Smooth muscle cell (in vitro differentiated cells): Measurements from ENCODE around the gene TBC1D22B. TPM values are rescaled to one million over a fixed set of nuclear protein-coding genes. Genes with fewer than 3 reads are reported as not detected.

Experiments used
- DNase-seq: peaks from one replicate; lab custom pipeline; 2025; ENCODE audit not compliant: unreplicated experiment; lab: John Stamatoyannopoulos, UW
- H2AFZ ChIP-seq: fragments of 200-600 bp; sonication (generic); 2 replicates; pipeline ENCODE4 v1.6.0; 2016; ENCODE audit warnings: antibody characterized with exemption, low read depth, mild to moderate bottlenecking
- H3F3A ChIP-seq: fragments of 200-600 bp; sonication (generic); 2 replicates; pipeline ENCODE4 v1.6.0; 2017; ENCODE audit warnings: antibody characterized with exemption, low read depth
- H3K27ac ChIP-seq: fragments of 200-600 bp; sonication (generic); 2 replicates; pipeline ENCODE4 v1.5.1; 2016; ENCODE audit warnings: low read depth, mild to moderate bottlenecking
- H3K27me3 ChIP-seq: fragments of 200-600 bp; sonication (generic); 2 replicates; pipeline ENCODE4 v1.6.1; 2016; ENCODE audit warnings: low read depth, mild to moderate bottlenecking
- H3K36me3 ChIP-seq: fragments of 200-600 bp; sonication (generic); 2 replicates; pipeline ENCODE4 v1.5.1; 2016; ENCODE audit warnings: low read depth
- H3K4me1 ChIP-seq: fragments of 200-600 bp; sonication (generic); 2 replicates; pipeline ENCODE4 v1.5.1; 2016; ENCODE audit warnings: low read depth
- H3K4me2 ChIP-seq: fragments of 200-600 bp; sonication (generic); 2 replicates; pipeline ENCODE4 v1.6.0; 2016; ENCODE audit warnings: mild to moderate bottlenecking
- H3K4me3 ChIP-seq: fragments of 200-600 bp; sonication (generic); 2 replicates; pipeline ENCODE4 v1.5.1; 2016; ENCODE audit warnings: mild to moderate bottlenecking
- H3K79me2 ChIP-seq: fragments of 200-600 bp; sonication (generic); 2 replicates; pipeline ENCODE4 v1.6.0; 2016; ENCODE audit warnings: low read depth, mild to moderate bottlenecking
- H3K9ac ChIP-seq: fragments of 200-600 bp; sonication (generic); 2 replicates; pipeline ENCODE4 v1.6.0; 2016; ENCODE audit warnings: low read depth
- H3K9me3 ChIP-seq: fragments of 200-600 bp; sonication (generic); replicated peaks from 2 replicates; pipeline ENCODE4 v1.5.1; 2016; ENCODE audit warnings: low read depth
- H4K20me1 ChIP-seq: fragments of 200-600 bp; sonication (generic); 2 replicates; pipeline ENCODE4 v1.6.0; 2016; ENCODE audit warnings: low read depth
- WGBS: methylation state at CpG from one replicate; pipeline ENCODE4 v1.1.7; 2016; ENCODE audit warnings: low lambda C conversion rate; 5-methylcytosine and 5-hydroxymethylcytosine counted together
- polyA plus RNA-seq: library from polyadenylated mRNA; unstranded; fragments of >200 nt; fragmentation: Nextera tagmentation; extraction: Ambion mirVana; gene quantifications from 2 replicates; pipeline ENCODE4 v1.2.1, GENCODE V29; 2016
- total RNA-seq: library from RNA; depleted of rRNA; stranded (reverse); fragments of >200 nt; gene quantifications from 2 replicates; pipeline ENCODE4 v1.2.3, GENCODE V29; 2014
- TF ChIP-seq, protein P1 (sequence below): fragments of 200-600 bp; sonication (generic); IDR thresholded peaks from 2 replicates; pipeline ENCODE4 v1.5.1; 2017; ENCODE audit warnings: borderline replicate concordance, mild to moderate bottlenecking, antibody characterized with exemption; ENCODE audit not compliant: insufficient read depth, poor library complexity, severe bottlenecking

The TBC1D22B gene
- total and polyA plus RNA-seq, 2 experiments from 2014 or later = 5.6 to 7.2 TPM

- no peaks in the 10 kb centered on the region for H3F3A ChIP-seq
- H2AFZ ChIP-seq = no peak overlapping the region
- peaks cover 11% of the 10 kb centered on the region for H3K36me3 ChIP-seq
These were observed 41.4 kb downstream of the TBC1D22B start for GRCh38 chr6:37298958-37299357.

DNA sequence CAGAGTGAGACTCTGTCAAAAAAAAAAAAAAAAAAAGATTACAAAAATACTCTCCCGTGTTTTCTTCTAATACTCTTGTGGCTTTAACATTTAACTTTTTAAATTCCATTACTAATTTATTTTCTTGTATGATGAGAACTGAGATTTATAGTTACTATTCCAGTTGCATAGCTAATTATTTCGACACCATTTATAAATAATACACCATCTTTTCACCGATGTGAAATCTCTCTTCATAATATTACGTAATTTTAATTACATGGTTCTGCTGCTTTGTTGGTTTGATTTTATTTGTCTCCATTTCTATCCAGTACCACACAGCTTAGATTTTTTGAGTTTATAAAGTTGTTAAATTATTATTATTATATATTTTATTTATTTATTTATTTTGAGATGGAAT lies 42.4 kb downstream of the TBC1D22B start:
- Histone ChIP-seq H3K27ac (no peak overlapping the region), H3F3A (no peaks in the 10 kb centered on the region), H4K20me1 (no peaks in the 10 kb centered on the region), H3K27me3 (no peaks in the 10 kb centered on the region), H3K36me3 (peaks cover 11% of the 10 kb centered on the region), H3K4me2 (no peak overlapping the region), H3K79me2 (no peaks in the 10 kb centered on the region), H3K9me3 (no peaks in the 10 kb centered on the region), H3K4me3 (no peak overlapping the region), H3K4me1 (no peaks in the 10 kb centered on the region), H3K9ac (no peak overlapping the region), H2AFZ (no peak overlapping the region)
- WGBS = 94% methylated on average over 4 of the region's 4 CpGs
- DNase-seq = no peak
- TF ChIP-seq, protein P1, sequence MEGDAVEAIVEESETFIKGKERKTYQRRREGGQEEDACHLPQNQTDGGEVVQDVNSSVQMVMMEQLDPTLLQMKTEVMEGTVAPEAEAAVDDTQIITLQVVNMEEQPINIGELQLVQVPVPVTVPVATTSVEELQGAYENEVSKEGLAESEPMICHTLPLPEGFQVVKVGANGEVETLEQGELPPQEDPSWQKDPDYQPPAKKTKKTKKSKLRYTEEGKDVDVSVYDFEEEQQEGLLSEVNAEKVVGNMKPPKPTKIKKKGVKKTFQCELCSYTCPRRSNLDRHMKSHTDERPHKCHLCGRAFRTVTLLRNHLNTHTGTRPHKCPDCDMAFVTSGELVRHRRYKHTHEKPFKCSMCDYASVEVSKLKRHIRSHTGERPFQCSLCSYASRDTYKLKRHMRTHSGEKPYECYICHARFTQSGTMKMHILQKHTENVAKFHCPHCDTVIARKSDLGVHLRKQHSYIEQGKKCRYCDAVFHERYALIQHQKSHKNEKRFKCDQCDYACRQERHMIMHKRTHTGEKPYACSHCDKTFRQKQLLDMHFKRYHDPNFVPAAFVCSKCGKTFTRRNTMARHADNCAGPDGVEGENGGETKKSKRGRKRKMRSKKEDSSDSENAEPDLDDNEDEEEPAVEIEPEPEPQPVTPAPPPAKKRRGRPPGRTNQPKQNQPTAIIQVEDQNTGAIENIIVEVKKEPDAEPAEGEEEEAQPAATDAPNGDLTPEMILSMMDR = no peak

More at GRCh38 chr6:37298958-37299357, 41.4 kb downstream of the TBC1D22B start:
- Histone ChIP-seq H3K4me3 (no peak overlapping the region), H3K9ac (no peak overlapping the region), H3K27ac (no peak overlapping the region), H4K20me1 (no peaks in the 10 kb centered on the region), H3K27me3 (no peaks in the 10 kb centered on the region), H3K4me2 (no peak overlapping the region), H3K79me2 (no peaks in the 10 kb centered on the region), H3K4me1 (no peaks in the 10 kb centered on the region), H3K9me3 (no peaks in the 10 kb centered on the region)
- TF ChIP-seq, protein P1 = no peak
- DNase-seq = no peak

DNA sequence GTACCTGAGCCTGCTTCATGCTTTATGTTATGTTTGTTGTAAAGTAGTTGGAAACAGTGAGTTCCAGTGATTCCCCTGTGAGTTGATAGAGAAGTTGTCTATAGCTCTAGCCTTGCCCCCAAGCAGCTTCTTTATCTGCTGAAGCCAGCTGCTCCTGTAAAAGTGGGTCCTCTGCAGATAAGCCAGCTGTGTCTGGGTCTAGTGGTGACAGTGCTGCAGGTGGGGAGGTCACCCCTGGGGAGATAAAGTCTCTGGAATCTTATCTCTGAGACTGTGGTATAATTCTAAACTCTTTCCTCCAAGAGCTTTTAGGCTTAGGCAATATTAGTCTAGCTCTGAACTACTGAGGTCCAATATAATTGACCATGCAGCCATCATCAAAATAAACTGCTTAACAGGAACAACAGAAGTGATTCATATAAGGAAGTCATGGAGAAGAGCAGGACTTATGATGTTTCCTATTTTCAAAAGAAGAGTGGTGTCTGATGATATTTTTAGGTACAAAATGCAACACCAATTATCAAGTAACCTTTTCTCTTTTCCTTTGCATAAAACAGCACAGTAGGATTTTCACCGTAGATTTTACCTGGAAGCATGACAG lies 44.6 kb downstream of the TBC1D22B start:
- Histone ChIP-seq H2AFZ (no peak overlapping the region), H3F3A (no peaks in the 10 kb centered on the region), H3K36me3 (peaks cover 4% of the 10 kb centered on the region), H3K9ac (no peak overlapping the region), H3K4me2 (no peak overlapping the region), H3K27ac (no peak overlapping the region), H3K79me2 (no peaks in the 10 kb centered on the region), H3K27me3 (no peaks in the 10 kb centered on the region), H3K9me3 (no peaks in the 10 kb centered on the region), H3K4me3 (no peak overlapping the region), H4K20me1 (no peaks in the 10 kb centered on the region), H3K4me1 (no peaks in the 10 kb centered on the region)
- 100% methylated on average over 1 of the region's 1 CpG for WGBS
- no peak for DNase-seq
- TF ChIP-seq, protein P1 = no peak

GRCh38 chr6:37303091-37303660 lies 45.6 kb downstream of the TBC1D22B start:
- no peaks in the 10 kb centered on the region for H3K9me3 ChIP-seq
- no peak overlapping the region for H3K9ac ChIP-seq
- no peak overlapping the region for H3K4me2 ChIP-seq
- no peak overlapping the region for H2AFZ ChIP-seq
- H3F3A ChIP-seq = no peaks in the 10 kb centered on the region
- no peaks in the 10 kb centered on the region for H3K36me3 ChIP-seq
- WGBS = 84% methylated on average over 6 of the region's 6 CpGs
- H3K79me2 ChIP-seq = no peaks in the 10 kb centered on the region
- no peak for DNase-seq
- H3K27me3 ChIP-seq = no peaks in the 10 kb centered on the region
- no peak overlapping the region for H3K27ac ChIP-seq
- H4K20me1 ChIP-seq = no peaks in the 10 kb centered on the region
- no peak overlapping the region for H3K4me3 ChIP-seq
- no peaks in the 10 kb centered on the region for H3K4me1 ChIP-seq
- TF ChIP-seq, protein P1 = no peak
